ENCODE measurements around the gene PHC1. TPM values are rescaled to one million over a fixed set of nuclear protein-coding genes. Genes with fewer than 3 reads are reported as not detected.

PHC1 gene
- total and polyA plus RNA-seq, 11 donors, result 14.1 to 38.2 (median 24.7) TPM

- H3K4me3 ChIP-seq, result peak overlapping the region; percentile 52 to 96 (median 82)
- WGBS, 4 donors, result 1 to 2% (median 1%) methylated on average over 13 to 15 of the region's 15 CpGs
Observed at GRCh38 chr12:8948701-8949341, 34.5 kb downstream of the PHC1 start.

DNA sequence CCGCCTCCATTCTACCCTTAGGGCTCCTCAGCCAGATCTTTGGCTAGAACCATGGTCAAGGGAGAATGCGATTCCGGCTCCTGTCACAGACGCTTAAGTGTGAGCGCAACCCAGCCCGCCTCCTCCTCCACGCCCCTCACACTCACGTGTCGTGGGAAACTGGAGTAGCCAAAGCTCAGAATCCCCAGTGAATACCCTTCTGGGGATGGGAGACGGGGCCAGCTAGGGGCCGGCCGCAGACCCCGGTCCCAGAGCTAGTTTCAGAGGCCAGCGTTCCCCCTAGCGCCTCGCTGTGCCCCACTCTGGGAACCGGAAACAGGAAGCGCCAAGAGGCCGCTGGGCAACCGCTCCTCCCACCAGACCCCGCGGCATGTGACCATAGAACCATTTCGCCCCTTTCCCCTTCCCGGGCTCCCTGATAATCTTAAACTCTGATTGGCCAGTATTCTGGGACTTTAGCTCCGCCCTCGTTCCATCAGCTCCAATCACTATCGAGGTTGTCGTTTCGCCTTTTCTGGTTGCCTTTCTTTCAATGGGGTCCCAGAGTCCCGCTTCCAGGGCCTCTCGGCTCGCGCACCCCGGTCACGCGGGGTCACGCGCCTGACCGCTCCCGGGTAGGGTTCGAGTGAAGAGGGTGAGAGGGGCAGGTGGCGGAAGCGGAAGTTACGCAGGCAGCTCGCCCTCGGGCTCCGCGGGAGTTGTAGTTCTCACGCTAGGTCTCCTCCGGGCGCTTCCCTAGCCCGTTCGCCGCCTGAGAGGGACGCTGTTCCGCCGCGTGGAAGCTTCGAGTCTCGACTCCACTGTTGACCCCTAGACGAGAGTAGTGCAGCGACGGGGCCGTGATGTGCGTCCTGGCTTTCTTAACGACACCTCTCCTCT lies 35.3 kb downstream of the PHC1 start, which contains the start of gene M6PR:
Gene M6PR, minus strand, starts transcription at position 304 of the 879 bp plus-strand sequence. CDS start 3,241 bp downstream, outside the sequence.
- intact Hi-C loops (cut with DNase I), result loop anchor here (1.0 to 5.0 kb wide), 8 partner anchors 35 to 91 kb away; partner anchors contain the start of gene PHC1 (in 2 of the 10)
- Histone ChIP-seq H3K27me3 (no peaks in the 10 kb centered on the region), H3K27ac (peak within 1 kb of the TSS; percentile 93 to 99 (median 98)), H3K36me3 (peaks cover 0 to 25% (median 17%) of the 10 kb centered on the region in 9 donors), H3K9me3 (peaks cover 0 to 9% (median 0%) of the 10 kb centered on the region in 12 donors), H3K4me1 (peaks cover 0 to 57% (median 20%) of the 10 kb centered on the region in 12 donors), H3K4me3 (peak within 1 kb of the TSS; percentile 52 to 96 (median 82))
- peak; percentile 94 to 96 (median 95) for DNase-seq
- WGBS, 4 donors, result 0 to 1% (median 0%) methylated on average over 58 to 66 of the region's 66 CpGs
- TF ChIP-seq CTCF (IDR thresholded peaks at IDR 0.05) (peak; percentile 38 to 83 (median 59)), POLR2A (IDR thresholded peaks at IDR 0.05) (peak in 1 of 2 donors; percentile 71)
- ATAC-seq, result peak; percentile 94 to 97 (median 96)

More at GRCh38 chr12:8948701-8949341, 34.5 kb downstream of the PHC1 start:
- DNase-seq (no peak), ATAC-seq (no peak)
- Histone ChIP-seq H3K27ac (peak overlapping the region; percentile 93 to 99 (median 98)), H3K36me3 (peaks cover 0 to 33% (median 24%) of the 10 kb centered on the region in 9 donors), H3K4me1 (peaks cover 0 to 57% (median 20%) of the 10 kb centered on the region in 12 donors), H3K9me3 (peaks cover 0 to 9% (median 0%) of the 10 kb centered on the region in 12 donors), H3K27me3 (no peaks in the 10 kb centered on the region)
- intact Hi-C loops (cut with DNase I), result loop anchor here in 2 of 10 donors (2.0 kb wide), 2 partner anchors 34 to 90 kb away; partner anchors contain the start of gene PHC1 (in 1 of the 2)
- TF ChIP-seq CTCF (IDR thresholded peaks at IDR 0.05), result no peak
- no peak for TF ChIP-seq POLR2A (IDR thresholded peaks at IDR 0.05)

DNA sequence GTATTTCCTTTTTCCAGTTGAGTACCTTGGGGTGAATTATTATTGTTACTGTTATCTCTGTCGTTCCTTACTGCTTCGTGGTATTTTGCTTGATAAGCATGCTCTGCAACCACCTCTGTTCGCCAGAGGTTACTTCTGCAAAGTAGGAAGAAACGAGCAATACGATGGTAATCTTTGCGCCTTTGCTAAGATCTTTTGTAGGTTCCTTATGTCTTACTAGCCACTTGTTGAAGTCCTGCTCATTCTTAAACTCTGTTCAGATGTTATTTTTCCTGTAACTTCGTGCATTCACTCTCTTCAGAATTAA lies 35.9 kb downstream of the PHC1 start:
- Histone ChIP-seq H3K36me3 (peaks cover 0 to 19% (median 11%) of the 10 kb centered on the region in 9 donors), H3K27me3 (no peaks in the 10 kb centered on the region), H3K27ac (peak overlapping the region; percentile 93 to 99 (median 98)), H3K4me1 (peaks cover 0 to 57% (median 20%) of the 10 kb centered on the region in 12 donors), H3K9me3 (peaks cover 0 to 9% (median 0%) of the 10 kb centered on the region in 12 donors), H3K4me3 (peak overlapping the region; percentile 52 to 96 (median 82))
- 0 to 2% (median 0%) methylated on average over 7 of the region's 7 CpGs for WGBS, 4 donors
- no peak for TF ChIP-seq POLR2A (IDR thresholded peaks at IDR 0.05)
- peak in 2 of 12 donors; percentile 15 to 17 for TF ChIP-seq CTCF (IDR thresholded peaks at IDR 0.05)
- DNase-seq (no peak), ATAC-seq (no peak)
- intact Hi-C loops (cut with DNase I), result loop anchor here in 9 of 10 donors (1.0 to 5.0 kb wide), 8 partner anchors 35 to 91 kb away; partner anchors contain the start of gene PHC1 (in 1 of the 9)

Data from heart left ventricle (tissue), 16 donors.